H9 (cell line): ENCODE results near the gene NCKAP5L. TPM values are rescaled to one million over a fixed set of nuclear protein-coding genes. Genes with fewer than 3 reads are reported as not detected.

ENCODE experiments used
- DNase-seq: peaks from one replicate; pipeline ENCODE4 v3.0.0-alpha.2; 2017
- H2AFZ ChIP-seq: one replicate; pipeline ENCODE4 v1.6.1; 2013; ENCODE audit warnings: mild to moderate bottlenecking, low read length, control low read depth, moderate library complexity
- H2AK5ac ChIP-seq: 2 replicates; pipeline ENCODE4 v1.6.1; 2013; ENCODE audit warnings: low read length, control low read depth, mixed read lengths; ENCODE audit not compliant: insufficient read length
- H2BK120ac ChIP-seq: one replicate; pipeline ENCODE4 v1.6.1; 2013; ENCODE audit warnings: low read depth, mild to moderate bottlenecking, low read length, control low read depth, inconsistent platforms; ENCODE audit not compliant: poor library complexity, severe bottlenecking
- H2BK12ac ChIP-seq: 2 replicates; pipeline ENCODE4 v1.6.1; 2013; ENCODE audit warnings: low read length, control low read depth, mixed read lengths, low read depth; ENCODE audit not compliant: insufficient read length
- H2BK15ac ChIP-seq: 2 replicates; pipeline ENCODE4 v1.6.1; 2013; ENCODE audit warnings: low read depth, low read length, control low read depth
- H2BK20ac ChIP-seq: one replicate; pipeline ENCODE4 v1.6.1; 2013; ENCODE audit warnings: low read depth, mild to moderate bottlenecking, low read length, control low read depth, inconsistent platforms; ENCODE audit not compliant: poor library complexity, severe bottlenecking
- H2BK5ac ChIP-seq: 2 replicates; pipeline ENCODE4 v1.6.1; 2013; ENCODE audit warnings: low read length, control low read depth, mixed read lengths; ENCODE audit not compliant: insufficient read length
- H3K14ac ChIP-seq: 2 replicates; pipeline ENCODE4 v1.6.1; 2013; ENCODE audit warnings: low read length, control low read depth; ENCODE audit not compliant: insufficient read depth
- H3K18ac ChIP-seq: 2 replicates; pipeline ENCODE4 v1.6.1; 2013; ENCODE audit warnings: low read depth, mild to moderate bottlenecking, mixed read lengths, low read length, control low read depth; ENCODE audit not compliant: insufficient read length
- H3K23ac ChIP-seq: 2 replicates; pipeline ENCODE4 v1.6.1; 2013; ENCODE audit warnings: low read length, control low read depth, mixed read lengths, low read depth; ENCODE audit not compliant: insufficient read length
- H3K23me2 ChIP-seq: 2 replicates; pipeline ENCODE4 v1.6.1; 2013; ENCODE audit warnings: low read depth, mild to moderate bottlenecking, mixed read lengths, low read length, control low read depth; ENCODE audit not compliant: insufficient read length, poor library complexity, severe bottlenecking
- H3K27ac ChIP-seq: 2 replicates; pipeline ENCODE4 v1.5.1; 2013; ENCODE audit warnings: low read length, control low read depth, mixed read lengths, low read depth; ENCODE audit not compliant: insufficient read length
- H3K27me3 ChIP-seq: 2 replicates; pipeline ENCODE4 v1.6.1; 2013; ENCODE audit warnings: low read length, control low read depth, inconsistent platforms; ENCODE audit not compliant: insufficient read depth
- H3K4ac ChIP-seq: 2 replicates; pipeline ENCODE4 v1.6.1; 2013; ENCODE audit warnings: low read depth, mild to moderate bottlenecking, control low read depth, inconsistent platforms, low read length, moderate library complexity
- H3K4me1 ChIP-seq: 2 replicates; pipeline ENCODE4 v1.6.1; 2013; ENCODE audit warnings: low read length, control low read depth, inconsistent platforms; ENCODE audit not compliant: insufficient read depth
- H3K4me2 ChIP-seq: 2 replicates; pipeline ENCODE4 v1.6.1; 2013; ENCODE audit warnings: low read length, control low read depth, mixed read lengths; ENCODE audit not compliant: insufficient read length, insufficient read depth
- H3K56ac ChIP-seq: 2 replicates; pipeline ENCODE4 v1.6.1; 2013; ENCODE audit warnings: low read depth, mild to moderate bottlenecking, mixed read lengths, low read length, control low read depth; ENCODE audit not compliant: insufficient read length
- H3K79me1 ChIP-seq: 2 replicates; pipeline ENCODE4 v1.6.1; 2013; ENCODE audit warnings: low read depth, mild to moderate bottlenecking, moderate library complexity, low read length, control low read depth, inconsistent platforms; ENCODE audit not compliant: insufficient read depth, poor library complexity, severe bottlenecking
- H3K79me2 ChIP-seq: 2 replicates; pipeline ENCODE4 v1.6.1; 2013; ENCODE audit warnings: low read length, control low read depth, inconsistent platforms; ENCODE audit not compliant: insufficient read depth
- H3K9ac ChIP-seq: 2 replicates; pipeline ENCODE4 v1.6.1; 2013; ENCODE audit warnings: low read length, control low read depth, mixed read lengths; ENCODE audit not compliant: insufficient read length; ENCODE audit errors: extremely low read depth
- H3K9me3 ChIP-seq: one replicate; pipeline ENCODE4 v1.6.1; 2013; ENCODE audit warnings: low read depth, low read length, inconsistent platforms; ENCODE audit not compliant: control insufficient read depth
- H3T11ph ChIP-seq: one replicate; pipeline ENCODE4 v1.6.1; 2013; ENCODE audit warnings: mild to moderate bottlenecking, low read length, control low read depth, inconsistent platforms
- H4K20me1 ChIP-seq: one replicate; pipeline ENCODE4 v1.6.1; 2013; ENCODE audit not compliant: control insufficient read depth, insufficient read length, insufficient read depth
- H4K5ac ChIP-seq: 2 replicates; pipeline ENCODE4 v1.6.1; 2013; ENCODE audit warnings: low read depth, mild to moderate bottlenecking, mixed read lengths, low read length, control low read depth; ENCODE audit not compliant: insufficient read length
- H4K8ac ChIP-seq: replicated peaks from 2 replicates; pipeline ENCODE4 v1.6.1; 2013; ENCODE audit warnings: low read length, control low read depth, mixed read lengths, low read depth; ENCODE audit not compliant: insufficient read length
- H4K91ac ChIP-seq: 2 replicates; pipeline ENCODE4 v1.6.1; 2013; ENCODE audit warnings: low read depth, mild to moderate bottlenecking, moderate library complexity, mixed read lengths, low read length, control low read depth; ENCODE audit not compliant: insufficient read length
- H3K27ac Mint-ChIP-seq, 3 experiments: 2 replicates in 2 of 3; 3 replicates in 1 of 3; pipeline ENCODE4 v1.8.0; 2020 to 2021; ENCODE audit warnings: mixed read lengths in 3 of 3, mild to moderate bottlenecking in 1 of 3, moderate library complexity in 1 of 3
- H3K27me3 Mint-ChIP-seq: 2 replicates; pipeline ENCODE4 v1.8.0; 2021; ENCODE audit warnings: low read depth, mild to moderate bottlenecking, moderate library complexity, mixed read lengths
- H3K36me3 Mint-ChIP-seq, 3 experiments: 2 replicates in 2 of 3; 3 replicates in 1 of 3; pipeline ENCODE4 v1.8.0; 2020 to 2021; ENCODE audit warnings: low read depth in 3 of 3, mixed read lengths in 3 of 3; ENCODE audit not compliant: insufficient read depth in 1 of 3
- H3K4me1 Mint-ChIP-seq, 2 experiments: 2 replicates each; pipeline ENCODE4 v1.8.0; 2020; ENCODE audit warnings: mixed read lengths in 2 of 2
- H3K4me3 Mint-ChIP-seq, 2 experiments: 2 replicates in 1 of 2; 3 replicates in 1 of 2; pipeline ENCODE4 v1.8.0; 2020 to 2021; ENCODE audit warnings: mild to moderate bottlenecking in 2 of 2, mixed read lengths in 2 of 2, moderate library complexity in 1 of 2
- H3K9me3 Mint-ChIP-seq, 2 experiments: 2 replicates in 1 of 2; 3 replicates in 1 of 2; pipeline ENCODE4 v1.8.0; 2020; ENCODE audit warnings: mild to moderate bottlenecking in 2 of 2, mixed read lengths in 2 of 2, moderate library complexity in 1 of 2
- CTCF ChIP-seq: fragments of 200-600 bp; sonication (generic); conservative IDR thresholded peaks from 3 replicates; pipeline ENCODE4 v1.8.0; 2021; ENCODE audit warnings: antibody characterized with exemption, mild to moderate bottlenecking
- WGBS: extraction: QIAGEN DNeasy Blood & Tissue Kit; methylation state at CpG from one replicate; pipeline ENCODE4 v1.1.7; 2013; ENCODE audit warnings: missing lambda C conversion rate, low lambda C conversion rate, mixed read lengths; ENCODE audit not compliant: insufficient read length; ENCODE audit errors: extremely low coverage; 5-methylcytosine and 5-hydroxymethylcytosine counted together
- total RNA-seq: library from RNA; stranded (reverse); gene quantifications from 2 replicates; pipeline ENCODE4 v1.2.1, GENCODE V29; 2021

NCKAP5L gene
- total RNA-seq, 1 experiment from 2014 or later: 27.7 TPM

GRCh38 chr12:49796155-49796554, 32.1 kb downstream of the NCKAP5L start:
- no peak overlapping the region for H2BK15ac ChIP-seq
- no peak overlapping the region for H2AK5ac ChIP-seq
- H3T11ph ChIP-seq: no peak overlapping the region
- Mint-ChIP-seq H3K4me1 (peaks cover 0 to 1% of the 10 kb centered on the region in 2 experiments; a peak in 1 of 4 replicates), H3K36me3 (peaks cover 9 to 31% (median 10%) of the 10 kb centered on the region in 3 experiments), H3K9me3 (no peaks in the 10 kb centered on the region), H3K4me3 (no peak overlapping the region), H3K27ac (no peak overlapping the region), H3K27me3 (no peaks in the 10 kb centered on the region)
- no peak overlapping the region for H4K8ac ChIP-seq
- no peak overlapping the region for H2BK12ac ChIP-seq
- H3K4me1 ChIP-seq: no peaks in the 10 kb centered on the region; the same call in 1 of the 2 replicates
- no peaks in the 10 kb centered on the region for H3K23me2 ChIP-seq
- no peak overlapping the region for H2BK20ac ChIP-seq
- no peak overlapping the region for H3K23ac ChIP-seq
- H4K5ac ChIP-seq: no peak overlapping the region
- no peak overlapping the region for H3K14ac ChIP-seq
- no peak for DNase-seq
- WGBS: no CpG with 5 or more reads among the region's 12 CpGs
- no peaks in the 10 kb centered on the region for H4K20me1 ChIP-seq
- H3K79me1 ChIP-seq: no peaks in the 10 kb centered on the region
- H3K9ac ChIP-seq: no peak overlapping the region
- TF ChIP-seq CTCF: no peak
- H3K18ac ChIP-seq: no peak overlapping the region
- no peak overlapping the region for H3K4me2 ChIP-seq
- H3K9me3 ChIP-seq: no peaks in the 10 kb centered on the region
- H2BK120ac ChIP-seq: no peak overlapping the region
- H2BK5ac ChIP-seq: no peak overlapping the region
- no peak overlapping the region for H2AFZ ChIP-seq
- H3K79me2 ChIP-seq: no peaks in the 10 kb centered on the region
- H3K27me3 ChIP-seq: no peaks in the 10 kb centered on the region
- no peak overlapping the region for H3K27ac ChIP-seq
- H4K91ac ChIP-seq: no peak overlapping the region
- H3K4ac ChIP-seq: no peak overlapping the region
- H3K56ac ChIP-seq: no peak overlapping the region
